Suprapubic skin (tissue), 4 donors: ENCODE results near the gene NXNL2. TPM values are rescaled to one million over a fixed set of nuclear protein-coding genes. Genes with fewer than 3 reads are reported as not detected.

ENCODE experiments used
- DNase-seq, 2 donors: peaks; one replicate each; pipeline ENCODE4 v3.0.0-alpha.2; 2019; ENCODE audit warnings: low spot score in 2 of 2
- H3K27ac ChIP-seq: fragments of 200-600 bp; sonication (generic); one replicate; pipeline ENCODE4 v1.5.1; 2019
- H3K27me3 ChIP-seq: fragments of 200-600 bp; sonication (generic); one replicate; pipeline ENCODE4 v1.5.1; 2019
- H3K36me3 ChIP-seq: fragments of 200-600 bp; sonication (generic); one replicate; pipeline ENCODE4 v1.5.1; 2019
- H3K4me1 ChIP-seq: fragments of 200-600 bp; sonication (generic); one replicate; pipeline ENCODE4 v1.5.1; 2019
- H3K4me3 ChIP-seq: fragments of 200-600 bp; sonication (generic); one replicate; pipeline ENCODE4 v1.5.1; 2019; ENCODE audit warnings: mild to moderate bottlenecking
- H3K9me3 ChIP-seq: fragments of 200-600 bp; sonication (generic); one replicate; pipeline ENCODE4 v1.5.1; 2019
- CTCF ChIP-seq, 2 donors: fragments of 200-600 bp in 1 of 2; fragments of 450-650 bp in 1 of 2; sonication (generic) in 1 of 2; IDR thresholded peaks; one replicate each; pipeline ENCODE4 v1.5.1; 2016 to 2019; ENCODE audit warnings: antibody characterized with exemption in 2 of 2, mild to moderate bottlenecking in 1 of 2, moderate library complexity in 1 of 2
- EP300 ChIP-seq: sonication (generic); formaldehyde crosslinking; IDR thresholded peaks from one replicate; pipeline ENCODE4 v1.6.1; 2017; ENCODE audit warnings: antibody characterized with exemption
- POLR2A ChIP-seq, 2 donors: fragments of 450-650 bp; IDR thresholded peaks; one replicate each; pipeline ENCODE4 v1.6.1; 2017; ENCODE audit warnings: antibody characterized with exemption in 2 of 2, mild to moderate bottlenecking in 2 of 2, moderate library complexity in 2 of 2
- POLR2AphosphoS5 ChIP-seq, 3 donors: sonication (generic); formaldehyde crosslinking; IDR thresholded peaks; one replicate each; pipeline ENCODE4 v1.6.1; 2017; ENCODE audit warnings: antibody characterized with exemption in 3 of 3
- WGBS: methylation state at CpG from one replicate; pipeline ENCODE4 v1.1.5; 2018; 5-methylcytosine and 5-hydroxymethylcytosine counted together
- total RNA-seq, 4 donors: library from RNA; depleted of rRNA; stranded (reverse); fragments of >200 nt; gene quantifications; one replicate each; pipeline ENCODE4 v1.1.0, GENCODE V29; 2016

NXNL2 gene
- 1 to 10 TPM in 1 of 4 donors, not detected in 3; 1.7 TPM for total RNA-seq

GRCh38 chr9:88534456-88535225 is at the start of gene NXNL2:
NXNL2 (plus strand) TSS chr9:88535178; CDS start chr9:88535435, 257 bp downstream.
- peak; percentile 84 to 85 for DNase-seq
- no peak for TF ChIP-seq CTCF (IDR thresholded peaks at IDR 0.05)
- no peak for TF ChIP-seq POLR2AphosphoS5 (IDR thresholded peaks at IDR 0.05)
- TF ChIP-seq EP300: no peak
- no peak for TF ChIP-seq POLR2A (IDR thresholded peaks at IDR 0.05)
- Histone ChIP-seq H3K4me3 (peak within 1 kb of the TSS; percentile 46), H3K27ac (peak within 1 kb of the TSS; percentile 55), H3K9me3 (no peaks in the 10 kb centered on the region), H3K4me1 (peaks cover 36% of the 10 kb centered on the region), H3K27me3 (peaks cover 10% of the 10 kb centered on the region), H3K36me3 (no peaks in the 10 kb centered on the region)
- 1% methylated on average over 54 of the region's 62 CpGs for WGBS

- TF ChIP-seq CTCF (IDR thresholded peaks at IDR 0.05) (no peak), POLR2AphosphoS5 (IDR thresholded peaks at IDR 0.05) (no peak), POLR2A (IDR thresholded peaks at IDR 0.05) (no peak), EP300 (no peak)
- Histone ChIP-seq H3K27me3 (no peaks in the 10 kb centered on the region), H3K9me3 (no peaks in the 10 kb centered on the region), H3K4me3 (no peak overlapping the region), H3K4me1 (no peaks in the 10 kb centered on the region), H3K36me3 (peaks cover 8% of the 10 kb centered on the region), H3K27ac (no peak overlapping the region)
- DNase-seq: no peak
- WGBS: 93% methylated on average over 3 of the region's 4 CpGs
Measured at GRCh38 chr9:88488166-88488565, 46.8 kb upstream of the NXNL2 start.

GRCh38 chr9:88494983-88495721 is 39.8 kb upstream of the NXNL2 start:
- no peak for TF ChIP-seq CTCF (IDR thresholded peaks at IDR 0.05)
- TF ChIP-seq POLR2A (IDR thresholded peaks at IDR 0.05): no peak
- no peak for TF ChIP-seq EP300
- TF ChIP-seq POLR2AphosphoS5 (IDR thresholded peaks at IDR 0.05): no peak
- DNase-seq: no peak
- Histone ChIP-seq H3K27ac (no peak overlapping the region), H3K27me3 (no peaks in the 10 kb centered on the region), H3K4me3 (no peak overlapping the region), H3K36me3 (no peaks in the 10 kb centered on the region), H3K4me1 (no peaks in the 10 kb centered on the region), H3K9me3 (no peaks in the 10 kb centered on the region)
- WGBS: 95% methylated on average over 17 of the region's 17 CpGs

- no peak for TF ChIP-seq POLR2A (IDR thresholded peaks at IDR 0.05)
- TF ChIP-seq EP300: no peak
- TF ChIP-seq POLR2AphosphoS5 (IDR thresholded peaks at IDR 0.05): no peak
- no peak for TF ChIP-seq CTCF (IDR thresholded peaks at IDR 0.05)
Measured at GRCh38 chr9:88497224-88497623, 37.8 kb upstream of the NXNL2 start.

GRCh38 chr9:88498880-88499279 is 36.1 kb upstream of the NXNL2 start:
- Histone ChIP-seq H3K27ac (no peak overlapping the region), H3K9me3 (no peaks in the 10 kb centered on the region), H3K4me3 (no peak overlapping the region), H3K27me3 (no peaks in the 10 kb centered on the region), H3K4me1 (no peaks in the 10 kb centered on the region), H3K36me3 (no peaks in the 10 kb centered on the region)
- no peak for TF ChIP-seq EP300
- no peak for TF ChIP-seq CTCF (IDR thresholded peaks at IDR 0.05)
- no peak for TF ChIP-seq POLR2A (IDR thresholded peaks at IDR 0.05)
- TF ChIP-seq POLR2AphosphoS5 (IDR thresholded peaks at IDR 0.05): no peak
- WGBS: 50% methylated on average over 6 of the region's 6 CpGs
- DNase-seq: no peak

More at GRCh38 chr9:88497224-88497623, 37.8 kb upstream of the NXNL2 start:
- Histone ChIP-seq H3K4me1 (no peaks in the 10 kb centered on the region), H3K36me3 (no peaks in the 10 kb centered on the region), H3K27ac (no peak overlapping the region), H3K4me3 (no peak overlapping the region), H3K27me3 (no peaks in the 10 kb centered on the region), H3K9me3 (no peaks in the 10 kb centered on the region)
- WGBS: 92% methylated on average over 2 of the region's 2 CpGs
- no peak for DNase-seq
